NOMO-1 treated with dmso at 0.1 percent for 144 hours (cell line): ENCODE results near the gene MGAM2.
"Not testable (repeated sequence)": the region's sequence is repeated elsewhere in the genome, so short reads cannot be mapped to it uniquely, and the experiment has no call there.

ENCODE experiments used
- DNase-seq: peaks from one replicate; lab custom pipeline; 2025; ENCODE audit not compliant: unreplicated experiment; lab: John Stamatoyannopoulos, UW

Gene MGAM2

DNA sequence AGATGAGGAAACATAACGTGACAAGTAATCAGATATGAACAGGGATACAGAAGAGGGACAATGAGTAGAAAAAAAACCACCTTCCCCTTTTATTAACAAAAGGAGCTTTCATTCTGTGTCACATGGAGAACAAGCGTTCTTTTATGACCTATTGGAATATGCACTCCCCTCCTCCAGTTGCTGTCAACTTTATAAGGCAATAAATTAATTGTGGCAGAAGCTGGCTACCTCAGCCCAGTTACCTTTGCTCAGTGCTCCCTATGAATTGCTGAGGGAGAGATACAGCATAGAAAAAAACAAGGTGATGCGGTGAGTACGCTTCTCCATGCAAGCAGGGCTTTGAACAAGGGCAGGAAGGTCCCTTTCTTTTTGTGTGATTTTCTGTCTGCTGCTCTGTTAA, at the start of gene MGAM2:
MGAM2 (plus strand) TSS at position 220 of the 400 bp plus-strand sequence. CDS start 5,156 bp downstream, outside the sequence.
- no peak for DNase-seq

DNA sequence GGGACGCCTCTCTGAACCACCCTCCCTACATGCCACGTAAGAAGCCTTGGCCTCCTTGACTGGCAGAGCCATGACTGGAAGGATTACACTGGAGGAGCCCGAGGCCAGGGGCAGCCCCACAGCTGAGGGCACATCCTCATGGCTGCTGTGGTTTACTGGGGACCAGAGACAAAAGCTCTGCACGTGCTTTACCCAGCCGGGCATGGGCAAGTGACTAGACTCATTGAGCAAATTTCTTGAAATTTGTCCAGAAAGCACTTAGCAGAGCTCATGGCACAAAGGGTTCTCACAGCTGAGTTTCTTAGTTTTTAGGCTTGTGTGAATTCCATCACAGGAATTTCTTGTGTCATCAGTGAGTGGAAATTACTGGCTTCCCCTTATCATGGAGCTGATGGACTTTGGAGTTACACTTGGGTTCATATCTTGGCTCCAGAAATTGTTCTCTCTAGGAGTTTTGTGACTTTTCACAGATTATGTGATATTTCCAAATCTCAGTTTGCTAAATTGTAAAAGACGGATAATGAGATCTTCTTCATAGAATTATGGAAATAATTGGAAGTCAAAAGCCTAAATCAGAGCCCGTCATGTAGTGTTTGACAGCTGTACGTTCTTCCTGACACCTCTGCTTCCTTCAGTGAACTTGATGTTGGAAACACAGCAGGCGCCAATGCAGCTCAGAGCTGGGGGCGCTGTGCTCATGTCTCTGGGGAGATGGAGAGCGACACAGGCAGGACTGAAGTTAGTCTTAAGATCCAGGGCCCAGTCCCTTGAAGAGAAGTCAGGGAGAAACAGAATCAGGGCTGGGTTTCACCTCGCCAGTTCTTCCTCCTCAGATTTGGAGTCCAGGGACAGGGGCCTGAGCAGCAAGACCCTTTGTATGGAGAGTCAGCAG, 47.7 kb upstream of the MGAM2 start:
- no peak for DNase-seq

DNA sequence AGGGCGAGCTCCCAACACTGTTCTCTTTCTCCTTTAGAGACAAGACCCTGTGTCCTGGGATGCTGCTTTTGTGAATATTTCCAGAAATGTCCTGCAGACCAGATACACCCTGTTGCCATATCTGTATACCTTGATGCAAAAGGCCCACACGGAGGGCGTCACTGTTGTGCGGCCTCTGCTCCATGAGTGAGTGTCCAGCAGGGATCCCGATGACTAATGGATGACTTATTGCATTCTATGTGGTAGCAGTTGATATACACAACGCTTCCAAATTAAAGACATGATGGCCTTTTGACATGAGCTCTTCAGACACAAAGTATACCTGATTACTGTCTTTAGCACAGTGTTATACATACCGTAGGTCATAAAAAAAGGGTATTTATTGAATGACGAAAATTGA, 45.0 kb upstream of the MGAM2 start:
- DNase-seq, result no peak

DNA sequence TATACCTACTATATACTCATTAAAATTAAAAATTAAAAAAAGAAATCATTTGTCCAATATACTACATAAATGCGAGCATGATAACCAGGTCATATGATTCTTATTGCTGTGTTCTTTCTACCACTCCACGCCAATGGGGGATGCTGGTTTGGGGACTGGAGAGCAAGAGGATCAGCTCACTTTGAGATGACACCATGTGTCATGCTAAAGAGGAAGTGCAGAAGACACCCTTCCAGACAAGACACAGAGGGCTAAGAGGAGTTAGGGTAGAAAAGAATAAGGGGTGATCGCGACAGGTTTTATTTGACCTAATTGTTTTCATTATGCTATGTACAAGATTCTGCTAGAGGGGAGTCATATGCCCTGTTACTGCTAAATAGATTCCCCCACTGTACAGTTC, 33.8 kb upstream of the MGAM2 start:
- no peak for DNase-seq

DNA sequence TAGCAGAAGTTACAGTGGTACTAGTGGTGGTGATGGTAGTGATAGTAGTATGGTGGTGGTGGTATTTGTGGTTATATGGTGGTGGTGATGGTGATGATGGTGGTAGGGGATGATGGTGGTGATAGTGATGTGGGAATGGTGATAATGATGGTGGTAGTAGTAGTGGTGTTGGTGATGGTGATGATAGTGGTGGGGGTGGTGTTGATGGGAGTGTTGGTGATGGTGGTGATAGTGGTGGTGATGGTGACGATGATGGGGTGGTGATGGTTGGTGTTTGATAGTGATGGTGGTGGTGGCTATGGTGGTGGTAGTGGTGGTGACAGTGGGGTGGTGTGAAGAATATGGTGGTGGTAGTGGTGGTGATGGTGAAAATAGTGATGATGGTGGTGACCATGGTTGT, 27.9 kb upstream of the MGAM2 start:
- DNase-seq, result no peak

DNA sequence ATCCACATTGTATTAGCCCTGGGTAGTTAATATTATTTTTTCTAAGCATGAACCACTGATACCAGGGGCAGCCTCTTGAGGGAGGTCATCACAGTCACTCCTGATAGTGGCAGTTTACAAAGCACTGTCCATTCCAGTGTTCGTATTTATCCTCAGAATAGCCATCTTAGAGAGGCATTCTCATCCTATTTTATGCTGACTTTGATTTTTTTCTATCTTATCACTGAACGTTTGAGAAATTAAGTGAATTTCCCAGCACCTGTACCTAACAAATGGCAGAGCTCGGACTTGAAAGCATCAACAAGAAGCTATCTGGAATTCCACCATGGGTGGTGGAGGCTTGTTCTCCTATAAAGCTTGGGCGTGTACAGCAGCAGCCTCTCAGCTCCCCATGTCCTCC, 26.1 kb upstream of the MGAM2 start:
- no peak for DNase-seq

DNA sequence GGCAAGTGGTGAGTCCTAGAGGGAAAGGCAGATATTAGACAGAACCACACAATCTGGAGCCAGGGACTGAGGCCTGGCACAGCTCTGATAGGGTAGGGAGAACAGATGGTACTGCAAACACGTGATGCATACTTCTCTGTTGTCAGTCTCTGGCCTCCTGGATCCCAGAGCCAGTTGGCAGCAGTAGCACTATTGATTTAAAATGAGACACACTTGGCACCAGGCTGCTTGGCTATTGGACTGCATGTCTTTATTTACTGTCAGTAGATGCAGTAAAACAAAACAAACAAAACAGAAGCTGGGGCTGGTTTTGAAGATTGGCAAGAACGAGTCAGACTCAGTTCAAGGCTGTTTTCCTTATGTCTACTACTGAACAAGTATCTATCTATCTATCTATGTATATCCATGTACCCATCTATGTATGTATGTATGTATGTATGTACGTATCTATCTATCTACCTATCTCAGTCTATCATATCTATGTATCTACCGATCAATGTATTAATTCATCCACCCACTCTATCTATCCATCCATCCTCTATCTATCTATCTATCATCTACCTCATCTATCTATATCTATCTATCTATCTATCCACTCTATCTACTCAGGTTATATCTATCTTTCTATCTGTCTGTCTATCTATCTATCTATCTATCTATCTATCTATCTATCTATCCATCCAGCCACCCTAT, 23.4 kb upstream of the MGAM2 start:
- DNase-seq, result no peak

DNA sequence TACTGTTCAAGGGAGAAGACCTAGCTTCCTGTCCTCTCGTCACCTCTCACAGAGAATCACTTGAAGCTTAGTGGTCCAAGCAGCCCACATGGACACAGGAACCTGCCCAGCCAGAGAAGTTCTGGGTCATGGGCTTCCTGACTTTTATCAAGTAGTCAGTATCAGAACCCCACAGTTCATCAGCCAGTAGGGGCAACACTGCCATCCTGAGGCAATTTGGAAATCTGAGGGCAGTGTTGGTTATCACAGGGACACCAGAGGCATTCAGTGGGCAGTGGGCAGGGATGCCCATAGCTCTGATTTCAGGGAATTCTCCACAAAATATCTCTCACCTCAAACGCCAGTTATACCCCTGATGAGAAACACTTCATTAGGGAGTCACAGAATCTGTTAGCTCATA, 22.5 kb upstream of the MGAM2 start:
- no peak for DNase-seq

DNA sequence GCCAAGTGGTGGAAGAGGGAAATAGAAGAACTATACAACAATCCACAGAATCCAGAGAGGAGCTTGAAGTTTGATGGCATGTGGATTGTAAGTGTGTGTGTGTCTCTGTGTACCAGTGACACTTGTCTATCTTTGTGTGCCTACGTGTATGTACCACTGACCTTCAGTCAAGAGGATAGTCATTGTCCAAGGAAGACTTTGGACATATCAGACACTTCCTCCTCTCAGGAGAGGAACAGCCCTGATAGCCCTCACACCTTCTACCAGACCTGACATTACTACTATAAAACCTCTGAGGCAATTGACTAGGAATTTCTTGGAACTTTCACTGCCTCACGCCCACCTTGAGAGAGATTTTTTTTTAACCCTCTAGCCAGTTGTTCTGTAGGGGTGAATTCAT, 19.6 kb upstream of the MGAM2 start:
- DNase-seq, result no peak

DNA sequence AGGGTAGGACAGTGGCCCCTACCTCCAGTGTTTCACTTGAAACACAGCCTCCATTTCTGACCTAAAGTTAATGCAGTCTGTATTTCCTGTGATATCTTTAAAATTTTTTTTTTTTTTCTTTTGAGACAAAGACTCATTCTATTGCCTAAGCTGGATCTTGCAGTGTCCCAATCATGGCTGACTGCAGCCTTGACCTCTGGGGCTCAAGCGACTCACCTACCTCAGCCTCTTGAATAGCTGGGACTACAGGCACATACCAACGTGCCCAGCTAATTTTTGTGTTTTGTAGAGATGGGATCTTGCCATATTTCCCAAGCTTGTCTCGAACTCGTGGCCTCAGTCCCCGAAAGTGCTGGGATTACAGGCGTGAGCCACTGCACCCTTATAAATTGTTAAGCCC, 16.7 kb upstream of the MGAM2 start:
- DNase-seq, result no peak

DNA sequence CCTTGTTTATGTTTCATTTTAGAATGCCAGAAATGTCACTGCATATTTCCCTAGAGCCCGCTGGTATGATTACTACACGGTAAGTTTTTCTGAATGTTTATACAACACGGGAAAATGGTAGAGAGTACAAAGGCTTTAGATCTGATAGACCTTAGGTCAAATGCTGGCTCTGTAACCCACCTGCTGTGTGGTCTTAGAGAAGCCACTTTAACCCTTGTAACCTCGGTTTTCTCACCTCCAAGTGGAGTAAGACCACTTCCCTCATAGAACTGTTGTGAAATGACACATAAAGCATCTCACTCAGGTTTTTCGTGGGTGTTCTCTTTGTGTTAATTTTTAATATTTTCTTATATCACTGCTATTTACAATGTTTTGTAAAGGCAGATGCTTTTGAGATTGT, 13.9 kb upstream of the MGAM2 start:
- DNase-seq, result no peak

DNA sequence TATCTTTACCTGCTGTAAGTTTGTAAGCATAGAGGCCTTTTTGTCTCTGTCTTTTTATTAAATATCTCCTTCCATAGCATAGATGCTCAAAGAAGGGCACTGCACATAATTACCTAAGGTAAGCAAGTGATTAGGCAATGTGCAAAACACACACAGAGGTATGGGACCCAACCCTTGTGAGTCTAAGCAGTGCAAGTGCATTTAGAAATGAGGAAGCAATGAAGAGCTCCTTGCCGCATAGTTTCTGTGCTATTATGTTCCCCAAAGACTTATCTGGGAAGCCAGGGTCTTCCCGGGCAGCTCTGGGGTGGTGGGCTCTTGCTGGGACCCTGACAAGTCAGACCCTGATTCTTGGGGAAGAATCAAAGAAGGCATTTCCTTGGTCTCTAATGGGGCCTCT, 13.5 kb upstream of the MGAM2 start:
- DNase-seq, result no peak

DNA sequence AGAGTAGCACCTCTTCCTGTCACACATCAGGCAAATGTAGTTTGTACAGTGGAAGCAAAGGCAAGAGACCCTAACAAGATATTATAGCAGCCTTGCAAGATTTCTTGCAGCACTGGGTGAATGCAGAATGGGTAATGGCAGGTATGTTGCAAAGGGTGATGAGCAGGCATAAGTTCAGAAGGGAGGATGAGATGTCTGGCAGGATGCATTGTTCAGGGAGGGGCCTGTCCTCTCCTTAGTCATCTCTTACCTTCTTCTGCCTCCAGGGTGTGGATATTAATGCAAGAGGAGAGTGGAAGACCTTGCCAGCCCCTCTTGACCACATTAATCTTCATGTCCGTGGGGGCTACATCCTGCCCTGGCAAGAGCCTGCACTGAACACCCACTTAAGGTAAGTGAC, 12.2 kb upstream of the MGAM2 start:
- DNase-seq, result not testable (repeated sequence)

DNA sequence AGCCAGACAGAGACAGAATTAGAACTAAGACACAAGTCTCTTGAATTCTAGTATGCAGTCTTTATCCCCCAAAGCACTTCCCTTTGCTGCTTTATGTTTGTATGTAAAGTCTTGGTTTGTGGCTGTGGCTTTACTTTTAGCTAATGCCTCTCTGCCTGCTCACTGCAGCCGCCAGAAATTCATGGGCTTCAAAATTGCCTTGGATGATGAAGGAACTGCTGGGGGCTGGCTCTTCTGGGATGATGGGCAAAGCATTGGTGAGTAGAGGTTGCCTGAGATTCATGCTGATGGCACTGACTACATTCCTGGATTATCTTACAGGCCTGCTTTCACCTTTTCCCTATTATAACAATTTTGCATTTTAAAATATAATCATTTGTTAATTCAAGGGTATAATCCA, 10.9 kb upstream of the MGAM2 start:
- DNase-seq, result no peak

DNA sequence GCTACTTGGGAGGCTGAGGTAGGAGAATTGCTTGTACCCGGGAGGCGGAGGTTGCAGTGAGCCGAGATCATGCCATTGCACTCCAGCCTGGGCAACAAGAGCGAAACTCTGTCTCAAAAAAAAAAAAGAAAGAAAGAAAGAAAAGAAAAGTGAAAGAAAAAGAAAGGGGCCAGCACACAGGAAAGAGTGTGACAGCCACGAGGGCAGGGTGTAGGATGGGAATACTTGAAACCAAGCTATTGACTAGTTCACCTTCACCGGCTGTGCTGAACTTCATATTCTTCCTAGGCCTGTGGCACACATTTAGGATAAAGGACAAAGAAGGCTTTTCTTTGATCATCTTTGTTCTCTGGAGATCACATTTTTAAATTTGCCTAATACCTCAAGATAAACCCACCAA, 9.7 kb upstream of the MGAM2 start:
- DNase-seq, result not testable (repeated sequence)

DNA sequence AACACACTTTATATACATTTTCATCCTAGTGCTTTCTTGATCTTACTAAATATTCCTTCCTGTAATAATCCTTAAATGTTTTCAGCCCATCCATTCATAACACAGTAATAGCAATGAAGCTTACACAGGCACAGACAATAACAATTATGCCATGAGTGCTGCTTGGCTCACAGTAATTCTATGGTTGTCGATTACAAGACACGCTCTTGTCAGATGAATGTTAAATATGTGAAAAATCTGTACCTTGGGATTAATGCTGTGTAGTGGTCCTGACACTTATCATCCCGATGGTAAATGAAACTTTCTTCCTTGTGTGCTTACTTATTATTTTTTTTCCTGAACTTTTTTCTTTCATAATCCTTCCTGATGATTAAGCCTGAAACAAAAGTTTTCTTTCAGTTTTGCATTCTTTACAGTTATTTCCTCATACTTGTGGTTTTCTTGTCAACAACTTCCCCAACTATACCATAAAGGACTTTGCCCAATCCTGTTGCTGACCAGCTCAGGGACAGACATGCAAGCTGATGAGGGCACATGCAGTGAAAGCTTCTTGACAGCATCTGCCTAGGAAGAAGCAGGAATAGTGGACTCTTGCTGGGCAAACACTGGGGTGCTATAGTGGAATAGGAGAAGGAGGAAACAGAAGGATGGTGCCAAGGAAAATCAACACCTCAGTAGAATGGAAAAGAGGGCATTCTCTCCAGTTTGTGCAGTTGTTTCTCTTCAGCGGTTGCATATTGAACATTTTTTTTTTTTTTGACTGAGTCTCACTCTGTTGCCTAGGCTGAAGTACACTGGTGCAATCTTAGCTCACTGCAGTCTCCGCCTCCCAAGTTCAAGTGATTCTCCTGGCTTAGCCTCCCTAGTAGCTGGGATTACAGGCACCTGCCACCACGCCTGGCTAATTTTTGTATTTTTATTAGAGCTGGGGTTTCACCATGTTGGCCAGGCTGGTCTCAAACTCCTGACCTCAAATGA, 6.7 kb upstream of the MGAM2 start:
- DNase-seq, result peak; percentile 64

DNA sequence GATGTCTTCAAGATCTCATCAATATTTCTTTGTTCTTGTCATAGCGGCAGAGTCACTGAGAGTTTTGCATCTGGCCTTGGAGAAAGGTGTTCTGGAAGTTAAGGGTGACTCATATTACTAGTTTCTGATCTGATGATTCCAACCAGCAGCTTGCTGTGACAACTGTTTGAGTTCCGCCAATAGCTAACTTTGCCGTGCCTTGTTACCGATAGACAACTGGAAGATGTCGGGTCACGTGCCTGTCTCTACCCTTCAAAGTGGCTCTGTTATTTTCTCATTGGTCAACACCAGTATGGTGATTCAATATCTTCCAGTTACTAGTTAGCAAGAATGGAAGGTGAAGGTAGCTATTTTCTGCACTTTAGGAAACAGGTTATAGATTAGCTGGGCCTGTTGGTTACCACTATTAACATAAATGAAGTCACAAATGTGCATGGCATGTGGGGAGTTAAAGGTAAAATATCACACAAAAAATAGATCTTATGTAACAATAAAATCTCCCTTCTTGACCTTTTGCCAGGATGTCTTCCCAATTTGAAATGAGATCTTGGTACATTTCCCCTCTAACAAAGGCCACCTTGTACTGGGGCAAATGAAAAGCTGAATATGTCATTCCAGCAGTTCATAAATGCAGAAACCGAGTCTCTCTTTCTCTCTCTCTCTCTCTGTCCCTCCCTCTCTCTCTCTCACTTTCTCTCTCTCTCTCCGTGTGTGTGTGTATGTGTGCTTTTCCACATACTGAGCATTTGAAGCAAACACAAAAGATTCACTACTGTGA, 2.6 kb upstream of the MGAM2 start:
- no peak for DNase-seq

DNA sequence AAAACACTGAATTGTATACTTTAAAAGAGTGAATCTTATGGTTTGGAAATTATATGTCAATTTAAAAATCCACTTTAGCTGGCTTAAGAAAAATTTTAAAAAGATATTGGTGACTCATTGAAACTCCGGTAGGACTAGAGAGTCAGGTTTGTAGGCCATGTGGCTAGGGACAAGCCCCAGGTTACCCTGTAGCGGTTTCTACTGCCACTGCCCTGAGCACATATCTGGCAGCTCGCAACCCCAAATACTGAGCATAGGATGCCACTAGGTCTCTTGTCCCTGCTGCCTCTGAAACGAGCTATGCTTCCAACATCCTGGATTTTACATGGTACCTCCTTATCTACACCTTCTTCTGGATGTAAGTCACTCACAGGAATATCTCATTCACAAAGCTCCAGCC, 1.4 kb upstream of the MGAM2 start:
- DNase-seq, result no peak

DNA sequence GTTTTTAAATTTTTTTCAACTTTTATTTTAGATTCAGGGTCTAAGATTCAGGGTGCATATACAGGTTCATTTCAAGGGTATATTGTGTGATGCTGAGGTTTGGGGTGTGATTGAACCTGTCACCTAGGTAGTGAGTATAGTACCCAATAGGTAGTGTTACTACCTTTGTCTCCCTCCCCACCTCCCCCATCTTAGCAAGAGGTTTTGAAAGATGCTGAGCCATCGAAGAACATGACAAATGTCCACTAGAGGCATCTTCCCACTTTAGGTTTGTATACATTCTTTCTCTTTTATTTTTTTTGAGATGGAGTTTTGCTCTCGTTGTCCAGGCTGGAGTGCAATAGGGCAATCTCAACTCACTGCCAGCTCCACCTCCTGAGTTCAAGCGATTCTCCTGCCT, 880 bp upstream of the MGAM2 start:
- no peak for DNase-seq

DNA sequence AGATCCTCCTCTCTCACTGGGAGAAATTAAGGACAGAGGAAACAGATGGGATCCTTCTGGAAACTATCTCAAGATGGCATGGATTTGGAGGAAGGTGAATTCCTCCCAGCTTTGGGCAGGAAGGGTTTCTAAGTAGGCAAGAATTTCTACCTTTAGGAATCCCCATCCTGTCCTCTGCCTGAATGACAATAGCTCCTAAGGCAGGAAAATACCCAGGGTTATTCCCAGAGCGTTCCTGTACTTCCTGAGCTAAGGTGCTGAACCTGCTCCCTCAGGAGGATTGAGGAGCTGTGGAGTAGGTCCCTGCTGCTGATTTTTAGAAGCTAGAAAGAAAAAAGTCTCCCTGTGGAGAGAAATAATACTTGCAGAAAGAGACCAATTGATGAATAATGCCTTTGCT, 568 bp downstream of the MGAM2 start:
- DNase-seq, result no peak

DNA sequence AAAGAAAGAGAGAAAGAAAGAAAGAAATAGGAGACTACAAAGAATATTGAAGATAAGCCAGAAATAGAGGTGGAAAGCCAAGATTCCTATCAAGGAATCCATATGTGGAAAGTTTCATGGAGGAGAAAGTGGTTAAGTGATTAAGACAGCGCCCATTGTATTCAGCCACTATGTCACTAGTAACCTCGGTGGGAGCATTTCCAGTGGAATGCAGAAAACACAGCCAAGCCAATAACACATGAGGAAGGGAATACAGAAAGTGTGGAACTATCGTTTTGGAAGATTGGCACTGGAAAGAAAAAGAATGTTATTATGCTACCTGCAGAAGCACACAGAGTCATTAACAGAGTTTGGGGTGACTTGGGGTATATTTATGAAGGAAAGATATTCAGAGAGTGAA, 2.7 kb downstream of the MGAM2 start:
- DNase-seq, result no peak
